CD4-positive, alpha-beta T cell treated with Interleukin-12 subunit alpha and Interleukin-12 subunit beta, for 1 hour (primary cell): ENCODE data around the gene BPIFA1.

Experiments
- DNase-seq: peaks from one replicate; pipeline ENCODE4 v3.0.0-alpha.2; 2020

The BPIFA1 gene

DNA sequence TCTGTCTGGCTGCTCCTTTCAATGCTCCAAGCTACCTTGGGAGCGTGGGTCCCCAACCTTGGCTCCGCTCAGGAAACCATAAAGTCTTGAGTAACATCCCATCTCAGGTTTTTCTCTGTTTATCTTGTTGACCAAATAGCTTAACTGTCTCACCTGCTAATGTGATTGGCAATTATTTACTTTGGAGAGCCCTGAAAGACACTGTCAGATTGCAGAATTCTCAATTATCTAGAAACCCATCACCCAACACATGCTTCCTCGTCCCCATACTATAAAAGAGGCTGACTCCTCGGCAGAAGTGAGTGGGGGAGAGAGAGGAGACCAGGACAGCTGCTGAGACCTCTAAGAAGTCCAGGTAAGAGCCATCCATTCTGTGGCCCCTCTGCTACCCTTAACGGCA, at the start of gene BPIFA1:
Gene BPIFA1 (plus strand): TSS at position 301 of the 400 bp plus-strand sequence. CDS start 1,716 bp downstream, outside the sequence.
- DNase-seq = no peak

DNA sequence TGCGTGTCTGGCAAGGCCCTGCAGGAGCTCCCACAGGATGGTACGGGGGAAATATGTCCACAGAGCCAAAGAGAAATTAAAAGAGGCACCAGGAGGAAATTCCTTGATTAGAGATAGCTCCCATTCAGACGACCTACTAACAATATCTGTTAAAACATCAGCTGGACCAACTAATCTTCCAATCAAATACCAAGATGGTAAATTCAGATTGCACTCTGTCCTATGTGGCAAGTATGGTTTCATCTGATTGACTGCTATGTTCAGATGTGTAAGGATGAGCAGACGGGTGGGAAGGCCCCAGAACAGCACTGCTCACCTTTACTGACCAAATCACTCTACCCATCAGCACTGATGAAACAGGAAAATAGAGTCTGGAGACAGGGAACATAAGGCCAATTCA, 48.3 kb upstream of the BPIFA1 start:
- no peak for DNase-seq

DNA sequence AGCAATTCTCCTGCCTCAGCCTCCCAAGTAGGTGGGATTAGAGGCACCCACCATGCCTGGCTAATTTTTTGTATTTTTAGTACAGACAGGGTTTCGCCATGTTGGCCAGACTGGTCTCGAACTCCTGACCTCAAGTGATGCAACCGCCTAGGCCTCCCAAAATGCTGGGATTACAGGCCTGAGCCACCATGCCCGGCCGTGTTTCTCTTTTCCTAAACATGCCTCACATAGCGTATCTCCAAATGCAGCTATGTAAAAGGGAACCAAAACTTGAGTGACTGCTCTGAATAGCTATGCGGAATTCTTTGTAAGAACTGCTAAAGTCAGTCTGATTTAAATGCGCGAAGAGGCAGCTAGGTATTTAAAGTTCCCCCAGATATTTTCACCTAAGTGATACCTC, 47.4 kb upstream of the BPIFA1 start:
- DNase-seq = no peak

DNA sequence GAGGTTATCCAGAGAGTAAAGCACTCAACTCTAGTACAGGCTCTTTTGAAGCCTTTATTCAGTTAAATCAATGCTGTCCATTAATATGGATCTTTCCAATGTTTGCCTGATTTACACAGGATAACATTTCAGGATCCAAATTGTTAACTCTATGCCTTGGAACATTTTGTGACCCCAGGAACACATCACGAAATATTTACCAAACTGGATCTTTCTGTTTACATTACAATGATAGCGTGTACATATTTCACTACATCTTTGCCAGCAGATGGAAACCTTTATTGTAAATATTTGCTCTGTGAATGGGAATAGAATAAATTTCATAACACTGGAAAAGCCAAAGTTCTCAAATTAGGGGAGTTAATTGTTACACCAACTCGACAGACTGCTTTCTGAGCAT, 44.3 kb upstream of the BPIFA1 start:
- DNase-seq = no peak

DNA sequence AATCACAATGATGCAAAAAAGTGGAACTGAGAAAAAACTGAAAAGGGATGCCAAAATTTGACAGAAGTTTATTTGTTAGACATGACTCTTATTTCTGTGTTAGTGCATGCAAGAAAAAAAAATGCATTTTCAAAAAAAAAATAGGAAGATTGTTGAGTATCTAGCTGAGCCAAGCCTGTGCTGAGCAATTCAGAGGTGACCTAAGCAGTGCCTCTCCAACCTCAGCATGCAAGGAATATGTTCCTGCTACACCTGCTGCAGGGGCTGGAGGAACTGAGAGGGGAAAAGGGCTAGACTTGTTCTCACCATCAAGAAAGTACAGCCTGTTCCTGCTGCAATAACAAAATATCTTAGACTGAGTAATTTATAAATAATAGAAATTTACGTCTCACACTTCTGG, 43.8 kb upstream of the BPIFA1 start:
- no peak for DNase-seq

DNA sequence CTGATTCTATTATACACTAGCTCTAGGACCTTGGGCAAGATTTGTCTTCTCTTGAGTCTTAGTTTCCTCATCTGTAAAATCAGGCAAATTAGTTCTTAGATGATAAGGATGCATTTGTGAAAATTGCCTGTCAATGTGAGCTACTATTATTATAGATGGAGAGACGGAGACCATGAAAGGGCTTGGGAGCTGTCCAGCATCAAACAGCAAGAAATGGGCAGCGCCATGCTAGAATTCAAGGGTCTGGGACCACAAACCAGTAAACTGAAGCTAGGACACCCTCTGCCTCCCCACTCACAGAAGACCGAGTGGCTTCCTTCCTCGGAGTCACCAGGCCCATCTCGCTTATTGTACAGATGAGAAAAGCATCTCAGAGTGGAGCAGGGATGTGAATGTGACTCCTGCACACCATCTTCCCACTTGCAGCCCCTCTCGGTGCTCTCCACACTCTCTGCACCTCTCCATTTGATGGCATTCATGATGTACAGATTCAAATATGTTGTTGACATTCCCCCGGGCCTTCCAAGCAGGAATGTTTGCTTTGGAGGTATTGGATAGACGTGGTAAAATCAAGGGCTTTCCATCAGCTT, 42.8 kb upstream of the BPIFA1 start:
- DNase-seq = no peak

DNA sequence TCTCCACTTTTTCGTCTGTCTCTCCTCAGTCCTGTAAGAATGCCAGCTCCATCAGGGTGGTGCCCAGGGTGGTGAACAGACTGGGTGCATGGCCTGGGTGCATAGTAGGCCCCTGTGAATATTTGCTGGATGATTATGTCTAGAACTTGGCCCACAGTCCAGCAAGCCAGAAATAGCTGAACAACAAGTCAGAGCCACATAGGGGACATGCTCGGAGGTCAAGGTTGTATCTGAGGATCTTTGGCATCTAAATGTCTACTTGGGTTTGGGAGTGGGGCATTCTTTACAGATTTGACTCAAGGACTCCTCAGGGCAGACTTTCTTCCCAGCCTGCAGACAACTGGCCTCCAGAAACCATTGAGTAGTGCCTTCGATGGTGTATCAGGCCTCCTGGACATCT, 36.8 kb upstream of the BPIFA1 start:
- no peak for DNase-seq

DNA sequence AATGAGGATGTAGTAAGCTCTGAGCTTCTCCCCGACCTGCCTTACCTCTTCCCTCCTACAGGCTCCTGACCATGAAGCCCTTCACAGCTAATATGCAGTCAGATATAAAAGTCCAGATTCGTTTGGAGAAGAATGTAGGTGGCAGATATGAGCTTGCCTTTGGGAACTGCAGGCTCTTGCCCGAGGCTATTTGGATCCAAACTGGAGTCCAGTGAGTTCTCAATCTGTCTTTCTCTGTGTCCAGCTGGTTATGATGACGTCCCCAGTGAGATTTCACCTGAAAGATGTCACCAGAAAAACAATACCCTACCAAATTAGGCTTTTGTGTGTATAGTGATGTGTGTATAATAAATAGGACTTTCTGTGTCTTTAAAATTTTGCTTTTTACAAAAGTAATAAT, 33.3 kb upstream of the BPIFA1 start:
- no peak for DNase-seq

DNA sequence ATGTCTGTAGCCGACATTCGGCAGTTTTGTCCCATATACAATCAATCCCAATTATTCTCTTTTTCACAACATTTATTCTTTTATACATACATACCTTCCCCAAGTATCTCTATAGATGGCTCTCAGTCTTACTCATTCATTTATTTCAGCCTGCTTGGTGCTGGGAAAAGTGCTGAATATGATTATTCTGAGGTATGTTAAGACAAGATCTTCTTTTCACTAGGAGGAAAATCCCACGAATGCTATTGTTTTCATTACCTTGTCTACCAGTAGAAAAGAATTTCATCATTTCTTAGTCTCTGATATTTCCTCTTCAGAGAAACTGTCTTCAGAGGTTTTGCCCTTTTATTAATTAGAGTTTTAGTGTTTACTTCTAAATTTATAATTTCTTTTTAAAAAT, 32.4 kb upstream of the BPIFA1 start:
- no peak for DNase-seq

DNA sequence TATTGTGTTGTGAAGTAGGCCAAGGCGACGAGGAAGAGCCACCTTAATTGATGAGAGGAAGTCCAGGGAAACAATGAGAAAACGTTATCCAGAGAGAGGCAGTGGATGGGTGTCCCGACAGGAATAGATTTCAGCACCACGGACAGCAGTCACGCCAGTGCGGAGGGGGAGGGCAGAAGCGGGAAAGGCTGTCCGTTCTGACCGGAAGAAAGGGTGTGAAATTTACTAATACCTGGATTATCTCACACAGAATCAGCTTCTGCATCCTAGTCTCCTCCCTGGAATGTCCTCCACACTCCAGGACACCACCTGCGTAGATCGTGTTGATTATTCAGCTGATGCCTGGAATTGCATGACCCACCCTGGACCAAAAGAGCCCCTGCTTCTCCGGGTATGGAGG, 26.0 kb upstream of the BPIFA1 start:
- peak; percentile 17 for DNase-seq

DNA sequence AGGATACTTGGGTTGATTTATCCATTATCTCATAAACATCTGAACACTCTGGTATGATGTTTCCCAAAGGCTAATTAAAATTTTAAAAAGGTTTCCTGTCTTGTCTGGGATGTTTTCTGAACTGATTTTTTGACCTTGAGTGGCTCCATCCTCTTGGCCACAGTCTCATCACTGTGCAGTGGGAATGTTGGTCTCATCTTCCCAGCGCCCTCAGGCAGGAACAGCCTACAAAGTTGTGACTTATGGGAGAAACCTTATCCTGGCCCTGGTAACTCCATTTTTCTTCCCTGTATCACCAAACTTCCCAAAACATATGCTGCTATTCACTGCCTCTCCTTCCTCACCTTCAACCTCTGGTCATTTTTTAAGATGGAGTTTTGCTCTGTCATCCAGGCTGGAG, 25.4 kb upstream of the BPIFA1 start:
- DNase-seq = no peak

DNA sequence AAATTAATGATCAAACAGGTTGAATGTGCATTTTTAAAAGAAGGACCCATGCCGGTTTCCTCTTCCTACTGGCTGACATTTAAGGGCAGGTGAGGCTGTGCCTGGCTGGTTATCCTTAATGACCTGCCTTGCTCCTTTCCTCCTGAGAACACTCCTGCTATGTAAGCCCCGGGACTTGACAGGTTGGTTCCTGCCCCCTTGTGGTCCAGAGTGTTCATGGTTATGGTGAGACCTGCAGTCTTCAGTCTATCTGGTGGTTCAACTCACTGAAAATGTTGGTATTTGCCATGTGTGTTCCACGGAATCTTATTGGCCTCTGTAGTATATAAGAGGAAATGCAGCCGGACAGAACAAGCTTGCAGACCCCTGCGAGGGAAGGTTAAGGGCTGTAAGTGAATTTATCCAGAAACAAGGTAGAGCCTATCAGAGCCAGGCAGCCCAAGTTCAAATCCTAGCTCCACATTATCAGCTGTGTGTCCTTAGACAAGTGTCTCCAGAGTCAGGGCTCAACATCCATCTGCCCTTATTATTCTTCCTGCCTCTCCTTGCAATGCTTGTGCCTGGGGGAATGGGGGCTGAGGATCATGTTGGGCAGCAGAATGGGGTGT, 23.9 kb upstream of the BPIFA1 start:
- DNase-seq = peak; percentile 11

DNA sequence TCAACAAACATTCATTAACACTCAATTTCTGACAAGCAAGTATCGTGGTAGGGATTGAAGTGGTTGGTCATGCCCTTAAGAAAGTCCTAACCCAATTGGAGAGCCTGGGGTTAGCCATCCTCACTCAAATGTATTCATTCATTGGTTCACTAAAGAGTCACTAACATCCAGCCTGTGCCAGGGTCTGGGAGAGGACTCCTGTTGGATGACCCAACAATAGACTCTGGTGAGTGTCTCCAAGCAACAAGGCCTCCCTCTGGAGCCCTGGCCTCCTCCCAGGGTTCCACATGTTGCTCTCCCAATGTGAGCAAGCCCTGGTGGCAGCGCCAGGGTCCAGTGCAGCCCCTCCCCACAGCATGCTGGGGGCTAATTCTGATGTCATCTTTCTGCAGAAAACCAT, 18.7 kb upstream of the BPIFA1 start, which contains the start of gene BPIFA3:
Gene BPIFA3 (plus strand): TSS at position 301 of the 400 bp plus-strand sequence. CDS start 185 bp downstream, outside the sequence.
- no peak for DNase-seq

DNA sequence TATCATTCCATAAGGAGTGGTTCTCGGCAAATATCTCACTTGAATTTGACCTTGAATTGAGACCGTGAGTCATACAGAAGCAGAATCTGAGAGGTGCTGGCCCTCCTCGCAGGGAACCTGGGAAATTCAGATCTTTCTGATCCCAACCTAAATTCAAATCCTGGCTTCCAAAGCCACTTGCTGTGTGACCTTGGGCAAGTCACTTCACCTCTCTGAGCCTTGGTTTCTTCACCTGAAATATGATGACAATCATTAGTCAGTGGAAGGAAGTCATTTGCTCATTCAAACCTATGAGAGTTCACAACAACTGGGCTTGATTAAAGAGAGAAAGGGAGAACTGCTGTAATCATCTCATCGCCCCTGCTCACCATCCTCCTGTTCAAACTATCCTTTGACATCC, 11.4 kb upstream of the BPIFA1 start:
- DNase-seq = no peak

DNA sequence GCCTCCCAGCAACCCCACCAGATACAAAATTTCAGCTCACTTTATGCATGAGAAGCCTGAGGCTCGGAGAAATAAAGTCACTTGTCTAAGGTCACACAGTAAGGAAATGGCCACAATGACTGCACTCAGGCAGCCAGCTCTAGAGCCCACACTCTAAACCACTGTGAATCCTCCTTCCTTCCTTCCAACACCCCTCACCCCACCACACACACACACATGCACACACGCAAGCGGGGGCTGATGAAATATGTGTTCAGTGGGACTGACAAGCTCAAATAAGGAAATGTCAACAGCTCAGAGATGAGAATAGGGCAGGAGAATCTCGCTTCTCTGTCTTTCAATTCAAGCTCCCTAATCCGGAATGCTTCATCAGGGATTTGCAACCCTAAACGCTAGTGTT, 6.0 kb upstream of the BPIFA1 start:
- no peak for DNase-seq

DNA sequence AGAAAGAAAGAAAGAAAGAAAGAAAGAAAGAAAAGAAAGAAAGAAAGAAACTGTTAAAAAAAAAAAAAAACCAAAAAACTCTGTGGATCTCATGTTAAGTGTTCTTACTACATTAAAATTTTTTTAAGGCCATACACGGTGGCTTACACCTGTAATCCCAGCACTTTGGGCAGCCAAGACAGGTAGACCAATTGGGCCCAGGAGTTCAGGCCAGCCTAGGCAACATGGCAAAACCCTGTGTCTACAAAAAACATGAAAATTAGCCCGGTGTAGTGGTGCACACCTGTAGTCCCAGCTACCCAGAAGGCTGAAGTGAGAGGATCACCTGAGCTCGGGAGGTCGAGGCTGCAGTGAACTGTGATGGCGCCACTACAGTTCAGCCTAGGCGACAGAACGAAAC, 4.6 kb upstream of the BPIFA1 start:
- no peak for DNase-seq

DNA sequence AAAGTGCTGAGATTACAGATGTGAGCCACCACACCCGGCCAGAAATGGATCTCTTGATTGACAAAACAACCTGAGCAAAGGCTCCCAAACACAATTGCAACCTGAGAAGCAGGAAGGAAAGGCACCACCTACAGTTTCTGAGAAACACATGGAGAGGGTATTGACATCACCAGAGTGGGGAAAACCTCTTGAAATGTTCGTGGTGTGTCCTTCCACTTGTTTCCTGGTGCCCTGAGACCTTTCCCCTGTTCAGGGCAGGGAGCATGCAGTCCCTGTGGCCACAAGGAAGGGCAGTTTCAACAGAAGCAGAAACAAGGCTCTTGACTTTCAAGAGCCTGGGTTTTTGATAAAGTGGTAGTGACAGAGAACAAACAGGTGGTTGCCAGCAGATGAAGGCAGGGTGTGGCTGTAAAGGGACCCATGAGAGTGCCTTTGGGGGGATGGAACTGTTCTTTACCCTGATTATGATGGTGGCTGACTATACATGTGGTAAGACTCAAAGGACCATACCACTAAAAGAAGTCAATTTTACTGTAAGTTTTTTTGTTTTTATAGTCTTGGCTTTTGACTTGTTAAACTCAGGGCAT, 3.2 kb upstream of the BPIFA1 start:
- no peak for DNase-seq

DNA sequence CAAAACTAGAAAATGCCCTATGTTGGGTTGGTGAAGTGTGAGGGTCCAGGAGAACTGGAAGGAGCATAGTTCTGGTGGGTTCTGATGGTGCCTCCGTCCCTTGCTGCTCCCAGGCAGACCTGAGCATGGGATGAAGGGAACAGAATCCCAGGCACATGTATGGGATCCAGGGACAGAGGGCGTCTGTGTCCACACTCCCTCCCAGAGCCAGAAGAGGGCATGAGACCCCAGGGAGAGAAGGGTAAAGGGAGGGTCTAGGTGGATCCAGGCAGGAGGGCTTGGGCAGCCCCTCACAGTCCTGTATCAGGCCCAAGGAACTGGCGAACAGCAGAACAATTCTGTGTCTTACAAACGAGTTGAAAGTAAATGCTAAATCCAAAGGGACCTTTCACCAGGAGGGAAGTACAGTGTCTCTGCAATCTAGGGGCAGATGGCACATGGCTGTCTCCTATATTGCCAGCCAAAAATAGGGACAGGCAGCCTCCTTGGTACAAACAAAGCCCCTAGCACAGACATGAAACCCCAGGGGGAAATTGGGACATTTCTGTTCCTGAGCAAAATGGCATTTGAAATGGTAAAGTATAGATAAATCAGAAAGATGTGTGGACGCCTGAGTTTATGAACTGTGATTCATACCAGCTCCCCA, 2.5 kb upstream of the BPIFA1 start:
- DNase-seq = no peak

DNA sequence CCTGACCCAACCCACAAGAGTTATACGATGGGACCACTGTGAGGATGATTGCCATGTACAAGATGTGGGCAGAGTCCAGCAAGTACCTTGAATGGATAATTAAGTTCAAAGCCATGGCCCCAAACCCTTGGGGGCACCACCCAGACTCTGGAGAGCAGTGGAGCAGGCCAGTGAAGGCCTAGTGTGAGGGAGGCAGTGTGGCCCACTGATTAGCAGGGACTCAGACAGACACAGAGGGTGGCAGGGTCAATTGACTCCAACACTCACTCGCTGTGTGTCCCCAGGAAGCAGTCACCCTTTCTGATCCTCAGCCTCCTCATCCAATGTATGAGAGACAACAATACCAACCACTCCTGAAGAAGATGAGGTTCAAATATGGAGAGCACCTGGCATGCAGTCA, 1.7 kb upstream of the BPIFA1 start:
- no peak for DNase-seq

DNA sequence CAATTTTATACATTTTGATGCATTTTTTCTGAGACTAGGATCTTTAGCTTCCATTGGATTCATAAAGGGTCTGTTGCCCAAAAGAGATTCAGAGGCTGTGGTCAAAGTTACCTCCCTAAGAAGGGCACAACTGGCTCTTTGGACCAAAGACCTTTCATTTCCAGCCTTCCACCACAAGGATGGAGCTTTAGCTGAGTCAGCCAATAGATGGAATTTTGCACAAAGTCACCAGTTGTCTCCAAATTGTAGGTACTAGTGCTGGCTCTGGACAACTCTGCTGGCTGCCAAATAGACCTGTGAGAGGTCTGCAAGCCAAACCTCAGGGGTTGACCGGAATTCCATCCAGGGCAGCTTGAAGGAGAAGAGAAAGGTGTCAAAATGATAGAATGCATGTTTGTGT, 555 bp downstream of the BPIFA1 start:
- no peak for DNase-seq

DNA sequence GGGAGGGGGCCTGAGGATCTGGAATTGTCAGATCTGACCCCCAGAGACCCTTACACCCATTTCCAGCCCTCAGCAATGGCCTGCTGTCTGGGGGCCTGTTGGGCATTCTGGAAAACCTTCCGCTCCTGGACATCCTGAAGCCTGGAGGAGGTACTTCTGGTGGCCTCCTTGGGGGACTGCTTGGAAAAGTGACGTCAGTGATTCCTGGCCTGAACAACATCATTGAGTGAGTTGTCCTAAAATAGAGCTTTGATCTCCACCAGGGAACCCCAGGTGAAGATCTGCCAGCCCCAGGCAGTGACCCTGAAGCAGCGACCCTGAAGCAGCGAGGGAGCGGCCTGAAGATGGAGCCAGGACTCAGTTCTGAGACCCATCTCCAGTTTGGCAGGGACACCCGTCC, 2.2 kb downstream of the BPIFA1 start:
- no peak for DNase-seq

DNA sequence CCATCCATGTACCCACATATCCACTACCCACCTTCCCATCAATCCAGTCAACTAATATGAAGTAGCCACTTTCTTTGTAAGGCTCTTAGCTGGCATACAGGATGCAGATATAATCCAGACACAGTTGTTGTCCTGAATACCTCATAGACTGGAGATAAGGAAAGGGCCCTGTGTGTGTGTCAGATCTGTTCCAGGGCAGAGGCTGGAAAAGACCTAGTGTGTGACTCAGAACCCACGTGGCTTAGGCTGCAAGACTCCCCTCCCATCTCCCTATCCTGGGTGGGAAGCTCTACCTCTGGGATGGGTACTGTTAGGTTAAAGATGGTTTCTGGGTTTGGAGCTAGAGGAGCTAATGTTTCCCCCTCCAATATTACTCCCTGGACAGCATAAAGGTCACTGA, 3.6 kb downstream of the BPIFA1 start:
- no peak for DNase-seq

DNA sequence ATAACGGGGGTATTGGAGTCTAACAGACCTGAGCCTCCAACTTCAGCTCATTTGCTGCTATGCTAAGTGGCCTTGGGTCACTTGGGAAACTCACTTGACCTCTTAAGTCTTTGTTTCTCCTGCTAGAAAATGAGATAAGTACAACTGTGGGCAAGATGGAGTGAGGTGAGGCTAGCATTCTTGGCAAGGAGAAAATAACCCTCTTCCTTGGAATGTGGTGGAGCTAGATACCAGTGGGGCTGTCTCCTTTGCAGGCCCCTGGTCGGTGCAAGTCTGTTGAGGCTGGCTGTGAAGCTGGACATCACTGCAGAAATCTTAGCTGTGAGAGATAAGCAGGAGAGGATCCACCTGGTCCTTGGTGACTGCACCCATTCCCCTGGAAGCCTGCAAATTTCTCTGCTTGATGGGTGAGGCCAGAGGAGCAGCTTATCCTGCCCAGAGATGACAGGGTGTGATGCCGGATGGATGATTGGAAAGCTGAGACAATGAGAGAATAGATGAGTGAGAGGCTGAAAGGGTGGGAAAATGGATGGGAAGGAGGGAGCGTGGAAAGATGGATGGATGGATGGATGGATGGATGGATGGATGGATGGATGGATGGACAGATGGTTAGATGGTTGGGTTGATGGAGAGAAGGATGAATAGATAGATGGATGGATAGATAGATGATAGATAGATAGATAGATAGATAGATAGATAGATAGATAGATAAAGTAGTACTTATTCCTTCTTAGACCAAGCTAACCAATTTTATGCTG, 4.4 kb downstream of the BPIFA1 start:
- no peak for DNase-seq

DNA sequence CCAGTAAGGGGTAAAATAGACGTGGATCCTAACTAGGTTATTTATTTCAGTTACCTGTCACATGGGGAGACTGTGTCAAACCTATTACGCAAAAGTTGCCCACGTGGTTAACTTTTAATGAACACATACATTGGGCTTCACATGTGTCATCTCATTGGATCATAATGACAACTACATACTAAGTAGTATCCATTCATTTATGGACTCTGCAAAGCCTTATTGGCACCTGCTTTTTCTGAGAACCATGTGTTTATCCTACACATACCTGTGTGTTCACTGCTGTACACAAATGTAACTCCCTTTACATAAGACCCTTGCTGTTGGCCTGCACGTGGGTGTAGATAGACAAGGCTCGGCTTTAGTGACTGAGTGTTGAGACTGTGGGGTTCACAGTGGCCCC, 5.1 kb downstream of the BPIFA1 start:
- DNase-seq = no peak
